Measurements from ENCODE around the gene ZEB1.

The ZEB1 gene

GRCh38 chr10:31343009-31343408 is 24.0 kb downstream of the ZEB1 start:
- no peak overlapping the region for H2BK12ac ChIP-seq (ENCODE audit: low read length)
- no peak overlapping the region for H2AFZ ChIP-seq (ENCODE audit: insufficient read depth, low read length, poor library complexity)
- no peak overlapping the region for H3K9ac ChIP-seq (ENCODE audit: low read length)
- H4K12ac ChIP-seq (ENCODE audit: low read depth, low read length): no peak overlapping the region
- no peaks in the 10 kb centered on the region for H3K36me3 ChIP-seq (ENCODE audit: control insufficient read depth in 1 of 2, insufficient read depth in 2 of 2, low read length in 2 of 2)
- DNase-seq: no peak
- no peak overlapping the region for H3K4ac ChIP-seq (ENCODE audit: low read depth, low read length)
- H2BK5ac ChIP-seq (ENCODE audit: low read depth, low read length, poor library complexity): no peak overlapping the region
- H3K27ac ChIP-seq (ENCODE audit: low read depth, low read length): no peak overlapping the region
- no peaks in the 10 kb centered on the region for H3K79me1 ChIP-seq (ENCODE audit: low read length)
- no peak overlapping the region for H2BK120ac ChIP-seq (ENCODE audit: insufficient read depth, low read length, poor library complexity)
- H2AK5ac ChIP-seq (ENCODE audit: low read length): no peak overlapping the region
- no peaks in the 10 kb centered on the region for H3K4me1 ChIP-seq (ENCODE audit: control insufficient read depth in 1 of 2, insufficient read depth in 2 of 2, low read length in 2 of 2)
- H4K8ac ChIP-seq (ENCODE audit: low read depth, low read length): no peak overlapping the region
- no peak overlapping the region for H3K14ac ChIP-seq (ENCODE audit: low read length)
- H3K18ac ChIP-seq (ENCODE audit: low read length): no peak overlapping the region
- no peak overlapping the region for H3K23ac ChIP-seq (ENCODE audit: low read length)
- H3K27me3 ChIP-seq (ENCODE audit: insufficient read depth, low read length): no peaks in the 10 kb centered on the region
- H4K91ac ChIP-seq (ENCODE audit: low read depth, low read length): no peak overlapping the region
- H3K4me2 ChIP-seq (ENCODE audit: low read length): no peak overlapping the region
- no peak overlapping the region for H3K4me3 ChIP-seq (ENCODE audit: low read depth, low read length)
- no peaks in the 10 kb centered on the region for H3K9me3 ChIP-seq (ENCODE audit: insufficient read depth, low read depth, low read length)
- no peaks in the 10 kb centered on the region for H3K79me2 ChIP-seq (ENCODE audit: control insufficient read depth, insufficient read depth, low read length, poor library complexity)
- WGBS (ENCODE audit: extremely low coverage, insufficient coverage, insufficient read length): no CpG with 5 or more reads among the region's 3 CpGs

GRCh38 chr10:31343551-31343950 is 24.5 kb downstream of the ZEB1 start:
- H4K12ac ChIP-seq (ENCODE audit: low read depth, low read length): no peak overlapping the region
- H2AK5ac ChIP-seq (ENCODE audit: low read length): no peak overlapping the region
- H3K9ac ChIP-seq (ENCODE audit: low read length): no peak overlapping the region
- H2BK5ac ChIP-seq (ENCODE audit: low read depth, low read length, poor library complexity): no peak overlapping the region
- no peaks in the 10 kb centered on the region for H3K9me3 ChIP-seq (ENCODE audit: insufficient read depth, low read depth, low read length)
- no peak overlapping the region for H3K27ac ChIP-seq (ENCODE audit: low read depth, low read length)
- H3K79me1 ChIP-seq (ENCODE audit: low read length): no peaks in the 10 kb centered on the region
- H3K4me3 ChIP-seq (ENCODE audit: low read depth, low read length): no peak overlapping the region
- H4K8ac ChIP-seq (ENCODE audit: low read depth, low read length): no peak overlapping the region
- WGBS (ENCODE audit: extremely low coverage, insufficient coverage, insufficient read length): no CpG with 5 or more reads among the region's 5 CpGs
- H3K36me3 ChIP-seq (ENCODE audit: control insufficient read depth in 1 of 2, insufficient read depth in 2 of 2, low read length in 2 of 2): no peaks in the 10 kb centered on the region
- H3K79me2 ChIP-seq (ENCODE audit: control insufficient read depth, insufficient read depth, low read length, poor library complexity): no peaks in the 10 kb centered on the region
- no peaks in the 10 kb centered on the region for H3K27me3 ChIP-seq (ENCODE audit: insufficient read depth, low read length)
- H3K23ac ChIP-seq (ENCODE audit: low read length): no peak overlapping the region
- no peak overlapping the region for H4K91ac ChIP-seq (ENCODE audit: low read depth, low read length)
- no peaks in the 10 kb centered on the region for H3K4me1 ChIP-seq (ENCODE audit: control insufficient read depth in 1 of 2, insufficient read depth in 2 of 2, low read length in 2 of 2)
- no peak overlapping the region for H2AFZ ChIP-seq (ENCODE audit: insufficient read depth, low read length, poor library complexity)
- no peak overlapping the region for H3K14ac ChIP-seq (ENCODE audit: low read length)
- H3K4ac ChIP-seq (ENCODE audit: low read depth, low read length): no peak overlapping the region
- DNase-seq: no peak
- H3K4me2 ChIP-seq (ENCODE audit: low read length): no peak overlapping the region
- H2BK120ac ChIP-seq (ENCODE audit: insufficient read depth, low read length, poor library complexity): no peak overlapping the region
- H3K18ac ChIP-seq (ENCODE audit: low read length): no peak overlapping the region
- no peak overlapping the region for H2BK12ac ChIP-seq (ENCODE audit: low read length)

GRCh38 chr10:31345886-31346285 is 26.9 kb downstream of the ZEB1 start:
- Histone ChIP-seq H2BK5ac (ENCODE audit: low read depth, low read length, poor library complexity) (no peak overlapping the region), H4K12ac (ENCODE audit: low read depth, low read length) (no peak overlapping the region), H2AK5ac (ENCODE audit: low read length) (no peak overlapping the region), H3K4me3 (ENCODE audit: low read depth, low read length) (no peak overlapping the region), H3K4me1 (ENCODE audit: control insufficient read depth in 1 of 2, insufficient read depth in 2 of 2, low read length in 2 of 2) (no peaks in the 10 kb centered on the region), H3K79me1 (ENCODE audit: low read length) (no peaks in the 10 kb centered on the region), H3K9me3 (ENCODE audit: insufficient read depth, low read depth, low read length) (no peaks in the 10 kb centered on the region), H2AFZ (ENCODE audit: insufficient read depth, low read length, poor library complexity) (no peak overlapping the region), H2BK120ac (ENCODE audit: insufficient read depth, low read length, poor library complexity) (no peak overlapping the region), H4K91ac (ENCODE audit: low read depth, low read length) (no peak overlapping the region), H3K36me3 (ENCODE audit: control insufficient read depth in 1 of 2, insufficient read depth in 2 of 2, low read length in 2 of 2) (no peaks in the 10 kb centered on the region), H3K14ac (ENCODE audit: low read length) (no peak overlapping the region), H3K4ac (ENCODE audit: low read depth, low read length) (no peak overlapping the region), H2BK12ac (ENCODE audit: low read length) (no peak overlapping the region), H4K8ac (ENCODE audit: low read depth, low read length) (no peak overlapping the region), H3K9ac (ENCODE audit: low read length) (no peak overlapping the region), H3K79me2 (ENCODE audit: control insufficient read depth, insufficient read depth, low read length, poor library complexity) (no peaks in the 10 kb centered on the region), H3K4me2 (ENCODE audit: low read length) (no peak overlapping the region), H3K18ac (ENCODE audit: low read length) (no peak overlapping the region), H3K23ac (ENCODE audit: low read length) (no peak overlapping the region), H3K27ac (ENCODE audit: low read depth, low read length) (no peak overlapping the region), H3K27me3 (ENCODE audit: insufficient read depth, low read length) (no peaks in the 10 kb centered on the region)
- no peak for DNase-seq
- WGBS (ENCODE audit: extremely low coverage, insufficient coverage, insufficient read length): no CpG with 5 or more reads among the region's 1 CpG

GRCh38 chr10:31346953-31347352 is 27.9 kb downstream of the ZEB1 start:
- H2BK5ac ChIP-seq (ENCODE audit: low read depth, low read length, poor library complexity): no peak overlapping the region
- no CpG with 5 or more reads among the region's 1 CpG for WGBS (ENCODE audit: extremely low coverage, insufficient coverage, insufficient read length)
- no peak overlapping the region for H2AFZ ChIP-seq (ENCODE audit: insufficient read depth, low read length, poor library complexity)
- H3K27ac ChIP-seq (ENCODE audit: low read depth, low read length): no peak overlapping the region
- H3K79me2 ChIP-seq (ENCODE audit: control insufficient read depth, insufficient read depth, low read length, poor library complexity): no peaks in the 10 kb centered on the region
- no peak overlapping the region for H3K4me3 ChIP-seq (ENCODE audit: low read depth, low read length)
- no peaks in the 10 kb centered on the region for H3K36me3 ChIP-seq (ENCODE audit: control insufficient read depth in 1 of 2, insufficient read depth in 2 of 2, low read length in 2 of 2)
- H3K18ac ChIP-seq (ENCODE audit: low read length): no peak overlapping the region
- no peak overlapping the region for H3K9ac ChIP-seq (ENCODE audit: low read length)
- no peak overlapping the region for H3K4ac ChIP-seq (ENCODE audit: low read depth, low read length)
- H4K8ac ChIP-seq (ENCODE audit: low read depth, low read length): no peak overlapping the region
- H3K9me3 ChIP-seq (ENCODE audit: insufficient read depth, low read depth, low read length): no peaks in the 10 kb centered on the region
- no peak overlapping the region for H4K91ac ChIP-seq (ENCODE audit: low read depth, low read length)
- no peak for DNase-seq
- no peak overlapping the region for H3K14ac ChIP-seq (ENCODE audit: low read length)
- no peak overlapping the region for H4K12ac ChIP-seq (ENCODE audit: low read depth, low read length)
- H3K23ac ChIP-seq (ENCODE audit: low read length): no peak overlapping the region
- no peak overlapping the region for H2BK120ac ChIP-seq (ENCODE audit: insufficient read depth, low read length, poor library complexity)
- no peaks in the 10 kb centered on the region for H3K27me3 ChIP-seq (ENCODE audit: insufficient read depth, low read length)
- no peak overlapping the region for H3K4me2 ChIP-seq (ENCODE audit: low read length)
- H3K79me1 ChIP-seq (ENCODE audit: low read length): no peaks in the 10 kb centered on the region
- H2BK12ac ChIP-seq (ENCODE audit: low read length): no peak overlapping the region
- no peak overlapping the region for H2AK5ac ChIP-seq (ENCODE audit: low read length)
- no peaks in the 10 kb centered on the region for H3K4me1 ChIP-seq (ENCODE audit: control insufficient read depth in 1 of 2, insufficient read depth in 2 of 2, low read length in 2 of 2)

DNA sequence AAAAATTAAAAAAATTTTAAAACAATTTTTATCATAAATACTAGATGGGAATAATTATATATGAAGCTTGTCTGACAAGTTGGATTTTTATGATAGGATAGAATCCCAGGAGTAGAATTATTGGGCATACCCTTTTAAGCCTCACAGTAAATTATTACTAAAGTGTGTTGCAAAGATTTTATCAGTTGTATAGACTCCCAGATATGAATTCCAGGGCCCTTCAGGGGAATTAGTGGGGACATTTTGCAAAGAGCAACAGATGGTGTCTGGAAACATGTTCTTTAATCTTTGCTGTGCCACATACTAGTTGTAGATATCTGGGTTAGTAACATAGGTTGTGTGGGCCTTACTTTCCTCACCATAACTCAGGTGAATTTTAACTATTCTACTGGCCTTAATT is 28.7 kb downstream of the ZEB1 start:
- H3K27me3 ChIP-seq (ENCODE audit: insufficient read depth, low read length): no peaks in the 10 kb centered on the region
- H2BK5ac ChIP-seq (ENCODE audit: low read depth, low read length, poor library complexity): no peak overlapping the region
- H3K4ac ChIP-seq (ENCODE audit: low read depth, low read length): no peak overlapping the region
- H3K9ac ChIP-seq (ENCODE audit: low read length): no peak overlapping the region
- no peaks in the 10 kb centered on the region for H3K4me1 ChIP-seq (ENCODE audit: control insufficient read depth in 1 of 2, insufficient read depth in 2 of 2, low read length in 2 of 2)
- H3K4me3 ChIP-seq (ENCODE audit: low read depth, low read length): no peak overlapping the region
- no peak overlapping the region for H2BK120ac ChIP-seq (ENCODE audit: insufficient read depth, low read length, poor library complexity)
- no peaks in the 10 kb centered on the region for H3K9me3 ChIP-seq (ENCODE audit: insufficient read depth, low read depth, low read length)
- H3K79me2 ChIP-seq (ENCODE audit: control insufficient read depth, insufficient read depth, low read length, poor library complexity): no peaks in the 10 kb centered on the region
- H3K79me1 ChIP-seq (ENCODE audit: low read length): no peaks in the 10 kb centered on the region
- H3K18ac ChIP-seq (ENCODE audit: low read length): no peak overlapping the region
- no peak overlapping the region for H4K91ac ChIP-seq (ENCODE audit: low read depth, low read length)
- H4K12ac ChIP-seq (ENCODE audit: low read depth, low read length): no peak overlapping the region
- H3K27ac ChIP-seq (ENCODE audit: low read depth, low read length): no peak overlapping the region
- H4K8ac ChIP-seq (ENCODE audit: low read depth, low read length): no peak overlapping the region
- H3K36me3 ChIP-seq (ENCODE audit: control insufficient read depth in 1 of 2, insufficient read depth in 2 of 2, low read length in 2 of 2): no peaks in the 10 kb centered on the region
- no peak overlapping the region for H2BK12ac ChIP-seq (ENCODE audit: low read length)
- H2AFZ ChIP-seq (ENCODE audit: insufficient read depth, low read length, poor library complexity): no peak overlapping the region
- DNase-seq: no peak
- no peak overlapping the region for H3K14ac ChIP-seq (ENCODE audit: low read length)
- no peak overlapping the region for H3K23ac ChIP-seq (ENCODE audit: low read length)
- no peak overlapping the region for H3K4me2 ChIP-seq (ENCODE audit: low read length)
- no peak overlapping the region for H2AK5ac ChIP-seq (ENCODE audit: low read length)
